K562 (cell line): ENCODE data around the gene RTBDN. TPM values are rescaled to one million over a fixed set of nuclear protein-coding genes. Genes with fewer than 3 reads are reported as not detected.
A peak's percentile ranks its signal among the peaks of the same experiment; 100 is the strongest.

Experiments
- ARID3A ChIP-seq: IDR thresholded peaks from 2 replicates; pipeline ENCODE4 v1.6.1; 2012; ENCODE audit warnings: low read depth, low read length, improper control_type of control experiment, borderline replicate concordance
- HCFC1 ChIP-seq: IDR thresholded peaks from 2 replicates; pipeline ENCODE4 v1.6.1; 2012; ENCODE audit warnings: low read depth, low read length, improper control_type of control experiment
- L3MBTL2 ChIP-seq: fragments of 450-650 bp; IDR thresholded peaks from 2 replicates; pipeline ENCODE4 v1.6.1; 2016; ENCODE audit warnings: mild to moderate bottlenecking, moderate library complexity
- NCOA6 ChIP-seq: fragments of 450-650 bp; IDR thresholded peaks from 2 replicates; pipeline ENCODE4 v1.6.1; 2017; ENCODE audit warnings: mild to moderate bottlenecking
- NFATC3 ChIP-seq: fragments of 450-650 bp; IDR thresholded peaks from 2 replicates; pipeline ENCODE4 v1.6.1; 2017; ENCODE audit warnings: mild to moderate bottlenecking
- NR2F6 ChIP-seq: fragments of 450-650 bp; formaldehyde crosslinking; IDR thresholded peaks from 2 replicates; pipeline ENCODE4 v1.4.0; 2020; ENCODE audit warnings: mild to moderate bottlenecking
- PRDM10 ChIP-seq: fragments of 450-650 bp; IDR thresholded peaks from 2 replicates; pipeline ENCODE4 v1.6.1; 2018; ENCODE audit not compliant: partially characterized antibody
- RBFOX2 ChIP-seq: fragments of 200-400 bp; formaldehyde crosslinking; IDR thresholded peaks from 2 replicates; pipeline ENCODE4 v1.6.1; 2017; ENCODE audit warnings: low read depth, mild to moderate bottlenecking, low read length, moderate library complexity
- TEAD1 ChIP-seq, 2 experiments: fragments of 450-650 bp in 1 of 2; sonication (generic) in 1 of 2; formaldehyde crosslinking; IDR thresholded peaks; 2 replicates each; pipeline versions ENCODE4 v1.4.0 to v1.8.0; 2020 to 2022; ENCODE audit warnings: mild to moderate bottlenecking in 2 of 2, missing genetic modification reagents in 1 of 2
- ZBTB1 ChIP-seq: sonication (generic); formaldehyde crosslinking; IDR thresholded peaks from 2 replicates; pipeline ENCODE4 v1.8.1; 2023; ENCODE audit warnings: missing genetic modification reagents, low read depth, mild to moderate bottlenecking, borderline replicate concordance
- ZBTB26 ChIP-seq: fragments of 450-650 bp; formaldehyde crosslinking; IDR thresholded peaks from 2 replicates; pipeline ENCODE4 v1.4.0; 2022; ENCODE audit warnings: missing genetic modification characterization
- ZEB2 ChIP-seq: fragments of 450-650 bp; IDR thresholded peaks from 2 replicates; pipeline ENCODE4 v1.6.1; 2016
- ZHX1 ChIP-seq: fragments of 150-350 bp; conservative IDR thresholded peaks from 2 replicates; pipeline ENCODE4 v1.6.1; 2014; ENCODE audit warnings: low read length
- ZNF449 ChIP-seq: fragments of 250-450 bp; sonication (Bioruptor Pico); IDR thresholded peaks from 2 replicates; pipeline ENCODE4 v1.8.0; 2022; ENCODE audit warnings: moderate library complexity, mild to moderate bottlenecking, inconsistent platforms
- polyA plus RNA-seq, 8 experiments: library from polyadenylated mRNA; depleted of rRNA in 4 of 8; stranded (reverse) in 5 of 8; unstranded in 3 of 8; fragments of >200 nt; fragmentation: Nextera tagmentation in 2 of 8; fragmentation: Illumina TruSeq in 1 of 8; extraction: Ambion mirVana in 2 of 8; extraction: Trizol in 1 of 8; gene quantifications; 2 replicates each; pipeline versions ENCODE4 v1.2.1 to v1.2.3, GENCODE V29; 2011 to 2014; ENCODE audit warnings: inconsistent platforms in 1 of 8, missing spikeins in 1 of 8
- total RNA-seq, 7 experiments: library from RNA; depleted of rRNA in 6 of 7; stranded (reverse); fragments of >200 nt in 6 of 7; fragmentation: Illumina TruSeq in 2 of 7; extraction: Trizol in 2 of 7; gene quantifications; 2 replicates each; pipeline versions ENCODE4 v1.2.1 to v1.2.3, GENCODE V29; 2011 to 2021; ENCODE audit warnings: low replicate concordance in 1 of 7

The RTBDN gene
- total and polyA plus RNA-seq, 9 of the 15 experiments (the other 6 are each of a cell fraction or from before 2014, with no cell fraction given), result 0.20 to 2.3 (median 0.72) TPM; not detected in 1

GRCh38 chr19:12801466-12802266 is 32.7 kb downstream of the RTBDN start, which contains the start of the genes PRDX2 and THSD8 (continued):
- TF ChIP-seq ZHX1 (peak; percentile 63; the same call in 1 of the 2 replicates), HCFC1 (peak; percentile 59), ZEB2 (no peak), L3MBTL2 (peak; percentile 87), NR2F6 (CRISPR knock-in tag) (no peak), ARID3A (peak; percentile 59; the same call in 1 of the 2 replicates), NFATC3 (no peak), ZBTB1 (CRISPR knock-in tag) (peak; percentile 62; the same call in 1 of the 2 replicates), ZNF449 (CRISPR knock-in tag) (no peak), ZBTB26 (CRISPR knock-in tag) (no peak), NCOA6 (no peak), PRDM10 (peak; percentile 99), TEAD1 (CRISPR knock-in tag; IDR thresholded peaks at IDR 0.05) (no peak), RBFOX2 (peak; percentile 98)
